ENCODE data around the gene TP53I11.

Gene TP53I11

GRCh38 chr11:44942029-44942955, 8.4 kb downstream of the TP53I11 start:
- Mint-ChIP-seq H3K4me1 (peaks cover 59% of the 10 kb centered on the region), H3K9me3 (no peaks in the 10 kb centered on the region), H3K4me3 (no peak overlapping the region), H3K27me3 (ENCODE audit: low read depth) (no peaks in the 10 kb centered on the region), H3K27ac (peak overlapping the region in 2 of 3 experiments; percentile 20 to 65), H3K36me3 (ENCODE audit: low read depth) (peaks cover 8% of the 10 kb centered on the region)
- TF ChIP-seq CTCF (IDR thresholded peaks at IDR 0.05; ENCODE audit: unreplicated experiment in 3 of 3) = no peak

- Mint-ChIP-seq H3K27me3 (ENCODE audit: low read depth) (no peaks in the 10 kb centered on the region), H3K9me3 (no peaks in the 10 kb centered on the region), H3K36me3 (ENCODE audit: low read depth) (peaks cover 8% of the 10 kb centered on the region), H3K4me3 (no peak overlapping the region), H3K27ac (peak overlapping the region in 1 of 3 experiments; percentile 65), H3K4me1 (peaks cover 58% of the 10 kb centered on the region)
- no peak for TF ChIP-seq CTCF (IDR thresholded peaks at IDR 0.05; ENCODE audit: unreplicated experiment in 3 of 3)
Measured at GRCh38 chr11:44941259-44942021, 9.2 kb downstream of the TP53I11 start.

- Mint-ChIP-seq H3K9me3 (no peaks in the 10 kb centered on the region), H3K27me3 (ENCODE audit: low read depth) (no peaks in the 10 kb centered on the region), H3K4me3 (no peak overlapping the region), H3K36me3 (ENCODE audit: low read depth) (peaks cover 4% of the 10 kb centered on the region), H3K4me1 (peaks cover 54% of the 10 kb centered on the region), H3K27ac (no peak overlapping the region)
- no peak for TF ChIP-seq CTCF (IDR thresholded peaks at IDR 0.05; ENCODE audit: unreplicated experiment in 3 of 3)
Measured at GRCh38 chr11:44940835-44941234, 9.8 kb downstream of the TP53I11 start.

- H3K27ac Mint-ChIP-seq = no peak overlapping the region
- no peaks in the 10 kb centered on the region for H3K9me3 Mint-ChIP-seq
- H3K4me1 Mint-ChIP-seq = peaks cover 55% of the 10 kb centered on the region
- H3K27me3 Mint-ChIP-seq (ENCODE audit: low read depth) = no peaks in the 10 kb centered on the region
- peaks cover 4% of the 10 kb centered on the region for H3K36me3 Mint-ChIP-seq (ENCODE audit: low read depth)
- TF ChIP-seq CTCF (IDR thresholded peaks at IDR 0.05; ENCODE audit: unreplicated experiment in 3 of 3) = no peak
- H3K4me3 Mint-ChIP-seq = no peak overlapping the region
Measured at GRCh38 chr11:44940404-44940803, 10.3 kb downstream of the TP53I11 start.

- no peak overlapping the region for H3K4me3 Mint-ChIP-seq
- peak; percentile 26 to 32 (median 27) for TF ChIP-seq CTCF (IDR thresholded peaks at IDR 0.05; ENCODE audit: unreplicated experiment in 3 of 3)
- no peaks in the 10 kb centered on the region for H3K27me3 Mint-ChIP-seq (ENCODE audit: low read depth)
- H3K36me3 Mint-ChIP-seq (ENCODE audit: low read depth) = peaks cover 4% of the 10 kb centered on the region
- H3K27ac Mint-ChIP-seq = no peak overlapping the region
- no peaks in the 10 kb centered on the region for H3K9me3 Mint-ChIP-seq
- H3K4me1 Mint-ChIP-seq = peaks cover 49% of the 10 kb centered on the region
Measured at GRCh38 chr11:44939673-44940395, 10.8 kb downstream of the TP53I11 start.

Data from nephron (organoid).